Kidney glomerular epithelial cell (primary cell): Measurements from ENCODE around the gene GDF2.

Experiments
- DNase-seq: peaks from one replicate; lab custom pipeline; 2025; lab: John Stamatoyannopoulos, UW

The GDF2 gene

DNA sequence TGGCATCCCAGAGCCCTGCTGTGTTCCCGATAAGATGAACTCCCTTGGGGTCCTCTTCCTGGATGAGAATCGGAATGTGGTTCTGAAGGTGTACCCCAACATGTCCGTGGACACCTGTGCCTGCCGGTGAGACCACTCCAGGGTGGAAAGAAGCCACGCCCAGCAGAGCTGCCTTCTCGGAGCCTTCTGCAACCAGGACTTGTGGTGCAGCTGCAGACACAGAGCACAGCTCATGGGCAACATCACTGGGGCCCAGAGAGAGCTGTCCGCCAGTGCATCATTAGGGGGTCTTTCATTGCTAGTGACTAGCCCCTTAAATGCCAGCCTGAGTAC, 9.6 kb upstream of the GDF2 start:
- no peak for DNase-seq

- DNase-seq = no peak
These were observed 7.8 kb upstream of the GDF2 start for GRCh38 chr10:47314416-47314970.

DNA sequence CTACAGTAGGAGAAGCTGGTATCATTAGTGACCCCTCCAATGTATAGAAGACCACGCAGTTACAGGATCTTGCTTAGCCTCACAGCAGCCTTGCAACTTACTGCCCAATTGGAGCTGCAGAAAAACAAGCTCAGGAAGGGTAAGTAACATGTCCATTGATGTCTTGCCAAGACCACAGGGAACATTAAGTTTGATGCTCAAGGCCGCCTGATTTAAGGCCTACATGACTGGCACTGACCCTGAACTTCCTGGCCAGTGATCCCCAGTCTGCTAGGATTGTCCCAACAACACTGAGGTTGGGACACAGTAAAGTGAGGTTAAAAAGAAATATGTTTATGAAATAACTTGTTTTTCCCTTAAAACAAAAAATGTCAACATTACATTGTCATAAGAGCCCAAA, 6.8 kb upstream of the GDF2 start:
- DNase-seq = no peak

DNA sequence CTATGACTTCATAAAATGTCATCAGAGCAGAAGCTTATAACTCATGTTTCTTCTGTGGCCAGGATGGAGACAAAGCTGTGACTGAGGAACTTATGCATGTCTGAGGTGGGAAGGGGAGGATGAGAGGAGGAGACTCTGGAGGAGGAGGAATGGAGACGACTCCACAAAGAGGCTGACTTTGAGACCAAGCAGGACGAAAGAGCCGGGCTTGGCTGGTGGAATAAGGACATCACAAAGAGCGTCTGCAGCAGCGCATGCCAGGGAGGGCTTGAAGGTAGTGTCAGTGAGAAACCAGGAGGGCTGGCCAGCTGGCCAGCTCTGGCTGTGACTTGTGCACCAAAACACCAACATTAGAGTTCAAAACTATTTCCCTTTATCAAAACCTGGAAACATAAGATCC, 6.1 kb upstream of the GDF2 start:
- no peak for DNase-seq

- DNase-seq = no peak
These were observed 5.0 kb upstream of the GDF2 start for GRCh38 chr10:47317251-47317650.

- no peak for DNase-seq
These were observed 3.5 kb upstream of the GDF2 start for GRCh38 chr10:47318706-47319105.

GRCh38 chr10:47319784-47320183, 2.5 kb upstream of the GDF2 start:
- no peak for DNase-seq

GRCh38 chr10:47320812-47321211, 1.4 kb upstream of the GDF2 start:
- DNase-seq = no peak

- no peak for DNase-seq
These were observed 596 bp upstream of the GDF2 start for GRCh38 chr10:47321521-47322195.

DNA sequence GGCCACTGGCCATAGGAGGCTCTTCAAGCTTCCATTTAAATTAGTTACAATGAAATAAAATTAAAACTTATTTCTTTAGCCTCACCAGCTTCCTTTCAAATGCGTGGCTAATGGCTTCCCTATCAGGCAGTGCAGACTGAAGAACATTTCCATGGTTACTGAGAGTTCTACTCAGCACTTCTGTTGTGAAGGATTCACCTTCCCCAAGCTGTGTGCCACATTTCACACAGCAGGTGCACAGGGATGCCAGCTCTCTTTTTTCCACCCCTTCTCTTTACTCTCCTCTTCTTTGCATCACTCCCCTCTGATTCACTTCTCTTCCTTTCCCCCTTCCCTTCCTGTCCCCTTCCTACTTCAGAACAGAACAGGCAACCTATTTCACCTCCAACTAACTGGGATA, 833 bp downstream of the GDF2 start:
- no peak for DNase-seq

DNA sequence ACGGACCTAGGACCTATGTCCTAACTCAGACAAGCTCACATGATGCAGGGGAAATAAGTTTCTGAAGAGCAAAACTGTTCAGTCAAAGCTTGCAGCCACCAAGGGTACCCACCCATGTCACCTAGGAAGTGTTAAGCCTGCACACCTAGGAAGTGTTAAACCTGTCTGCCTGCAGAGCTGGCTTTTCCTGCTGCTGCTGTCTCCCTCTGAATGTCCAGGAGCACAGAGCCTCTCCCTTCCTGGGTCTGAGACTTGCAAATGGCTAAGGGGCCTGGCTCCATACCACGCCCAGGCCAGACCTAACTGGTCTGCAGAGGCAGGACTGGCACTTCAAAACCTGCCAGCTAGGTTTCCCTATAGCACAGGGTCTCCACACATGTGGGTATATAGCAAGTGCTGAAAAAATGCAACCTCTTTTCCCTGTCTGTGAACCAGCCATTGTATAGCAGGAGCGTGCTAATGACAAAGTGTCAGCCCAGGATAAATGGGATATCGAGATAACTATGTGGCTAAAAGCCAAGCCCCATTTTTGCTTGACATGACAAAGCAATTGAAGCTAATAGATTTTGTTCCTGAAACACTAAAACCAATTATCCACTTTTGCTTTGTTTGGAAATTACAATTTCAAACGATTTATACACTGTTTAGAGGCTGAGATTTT, 1.5 kb downstream of the GDF2 start:
- no peak for DNase-seq

DNA sequence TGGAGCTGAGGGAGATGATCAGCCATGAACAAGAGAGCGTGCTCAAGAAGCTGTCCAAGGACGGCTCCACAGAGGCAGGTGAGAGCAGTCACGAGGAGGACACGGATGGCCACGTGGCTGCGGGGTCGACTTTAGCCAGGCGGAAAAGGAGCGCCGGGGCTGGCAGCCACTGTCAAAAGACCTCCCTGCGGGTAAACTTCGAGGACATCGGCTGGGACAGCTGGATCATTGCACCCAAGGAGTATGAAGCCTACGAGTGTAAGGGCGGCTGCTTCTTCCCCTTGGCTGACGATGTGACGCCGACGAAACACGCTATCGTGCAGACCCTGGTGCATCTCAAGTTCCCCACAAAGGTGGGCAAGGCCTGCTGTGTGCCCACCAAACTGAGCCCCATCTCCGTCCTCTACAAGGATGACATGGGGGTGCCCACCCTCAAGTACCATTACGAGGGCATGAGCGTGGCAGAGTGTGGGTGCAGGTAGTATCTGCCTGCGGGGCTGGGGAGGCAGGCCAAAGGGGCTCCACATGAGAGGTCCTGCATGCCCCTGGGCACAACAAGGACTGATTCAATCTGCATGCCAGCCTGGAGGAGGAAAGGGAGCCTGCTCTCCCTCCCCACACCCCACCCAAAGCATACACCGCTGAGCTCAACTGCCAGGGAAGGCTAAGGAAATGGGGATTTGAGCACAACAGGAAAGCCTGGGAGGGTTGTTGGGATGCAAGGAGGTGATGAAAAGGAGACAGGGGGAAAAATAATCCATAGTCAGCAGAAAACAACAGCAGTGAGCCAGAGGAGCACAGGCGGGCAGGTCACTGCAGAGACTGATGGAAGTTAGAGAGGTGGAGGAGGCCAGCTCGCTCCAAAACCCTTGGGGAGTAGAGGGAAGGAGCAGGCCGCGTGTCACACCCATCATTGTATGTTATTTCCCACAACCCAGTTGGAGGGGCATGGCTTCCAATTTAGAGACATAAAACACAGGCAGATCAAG, 3.3 kb downstream of the GDF2 start:
- no peak for DNase-seq

- DNase-seq = no peak
These were observed 4.2 kb downstream of the GDF2 start for GRCh38 chr10:47326306-47326926.

DNA sequence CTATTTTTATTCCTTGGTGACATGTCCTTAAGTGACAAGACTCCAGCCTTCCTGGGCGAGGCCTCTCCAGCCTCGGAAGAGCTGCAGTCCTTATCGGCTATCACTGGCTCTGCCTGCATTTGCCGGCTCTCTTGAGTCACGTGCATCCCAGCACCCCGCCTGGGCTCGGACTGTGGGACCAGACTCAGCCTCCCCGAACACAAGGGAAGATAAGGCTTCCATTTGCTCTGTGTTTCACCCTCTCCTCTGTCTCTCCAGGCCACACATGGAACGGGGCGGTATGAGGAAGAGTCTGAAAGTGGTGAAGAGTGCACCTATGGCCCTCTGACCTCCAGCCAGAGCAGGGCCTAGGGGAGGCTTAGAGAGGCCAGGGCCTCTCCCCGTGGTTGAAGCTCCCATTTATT, 4.7 kb downstream of the GDF2 start:
- DNase-seq = no peak

- DNase-seq = no peak
These were observed 7.6 kb downstream of the GDF2 start for GRCh38 chr10:47329855-47330254.

DNA sequence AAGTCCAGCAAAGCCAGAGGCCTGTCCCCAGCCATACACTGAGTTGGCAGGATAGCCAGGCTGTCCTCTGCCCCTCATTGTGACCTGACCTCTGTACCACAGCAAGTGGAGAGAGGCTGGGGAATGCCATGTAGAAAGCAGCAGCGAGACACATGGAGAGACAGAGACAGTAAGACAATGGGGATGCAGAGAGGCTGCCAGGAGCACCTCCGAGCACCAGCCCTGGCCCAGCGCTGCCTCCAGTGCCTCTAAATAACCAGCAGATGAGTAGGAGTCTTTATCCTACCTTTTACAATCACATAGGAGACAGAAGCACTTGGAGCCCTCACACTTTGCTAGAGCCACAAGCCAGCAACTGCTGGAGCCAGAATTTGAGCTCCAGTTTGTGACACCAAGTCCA, 8.1 kb downstream of the GDF2 start:
- no peak for DNase-seq

DNA sequence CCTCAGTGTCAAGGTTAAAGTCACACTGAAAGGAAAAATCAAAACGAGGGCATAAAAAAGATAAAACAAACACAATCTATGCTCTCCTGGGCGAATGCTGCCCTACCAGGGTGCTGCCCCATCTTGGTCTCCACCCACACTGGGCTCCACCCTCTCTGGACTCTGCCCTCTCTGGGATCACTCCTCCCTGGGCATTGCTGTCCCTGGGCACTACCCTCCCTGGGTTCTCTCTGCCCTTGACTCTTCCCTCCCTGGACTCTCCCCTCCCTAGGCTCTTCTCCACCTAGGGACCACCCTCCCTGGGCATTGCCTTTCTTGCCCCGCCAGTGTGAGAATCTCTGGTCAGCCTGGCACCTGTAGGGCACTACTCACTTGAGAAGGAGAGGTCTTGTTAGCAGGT, 8.6 kb downstream of the GDF2 start:
- DNase-seq = no peak

DNA sequence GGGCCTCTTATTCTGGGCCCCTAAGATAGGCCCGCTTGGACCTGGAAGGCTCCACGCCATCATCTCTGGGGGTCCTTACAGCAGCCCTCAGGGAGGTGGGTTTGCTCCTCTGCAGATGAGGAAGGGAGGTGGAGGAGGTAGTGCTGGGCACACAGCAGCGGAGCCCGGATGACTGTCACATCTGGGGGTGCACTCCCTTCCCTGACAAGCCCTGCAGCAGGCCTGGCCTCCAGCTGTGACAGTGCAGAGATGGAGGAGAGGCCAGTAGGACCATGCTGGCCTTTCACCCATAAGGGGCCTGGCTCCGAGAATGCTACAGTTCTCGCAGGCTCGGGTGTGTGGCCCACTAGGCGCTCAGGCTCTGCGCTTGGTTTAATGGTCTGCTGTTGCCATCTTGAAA, 9.2 kb downstream of the GDF2 start:
- no peak for DNase-seq

GRCh38 chr10:47331954-47332353, 9.7 kb downstream of the GDF2 start:
- no peak for DNase-seq

DNA sequence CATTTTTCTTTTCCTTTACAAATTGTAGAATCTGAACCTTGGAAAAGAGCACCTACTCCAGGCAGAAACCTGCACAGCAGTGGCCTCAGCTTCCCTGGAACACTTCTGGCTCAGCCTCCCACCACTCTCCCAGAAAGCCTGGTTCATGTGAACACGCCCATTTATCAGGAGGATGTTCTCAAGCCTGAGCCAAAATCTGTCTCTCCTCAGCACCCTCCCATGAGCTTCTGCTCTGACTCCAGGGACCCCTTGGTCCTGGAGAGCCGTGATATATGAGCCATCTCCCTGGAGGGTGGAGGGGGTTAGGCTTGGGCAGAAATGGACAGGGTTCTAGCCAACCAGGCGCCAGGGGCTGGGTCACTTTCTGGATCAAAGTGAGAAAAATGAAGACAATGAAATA, 10.1 kb downstream of the GDF2 start:
- no peak for DNase-seq

DNA sequence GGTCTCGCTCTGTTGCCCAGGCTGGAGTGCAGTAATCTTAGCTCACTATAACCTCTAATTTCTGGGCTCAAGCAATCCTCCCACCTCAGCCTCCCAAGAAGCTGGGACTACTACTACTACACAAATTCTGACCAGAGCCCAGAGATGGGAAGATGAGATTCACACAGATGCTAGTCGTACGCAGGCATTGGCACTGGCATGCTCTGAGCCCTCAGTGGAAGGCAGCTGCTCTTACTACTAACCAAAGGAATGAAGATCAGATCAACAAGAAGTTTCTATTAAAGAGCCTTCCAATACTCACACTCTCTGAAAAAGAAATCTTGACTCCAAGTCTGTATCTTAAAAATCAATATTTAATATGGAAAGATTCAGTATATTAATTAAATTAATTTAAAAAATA, 10.7 kb downstream of the GDF2 start:
- DNase-seq = no peak

DNA sequence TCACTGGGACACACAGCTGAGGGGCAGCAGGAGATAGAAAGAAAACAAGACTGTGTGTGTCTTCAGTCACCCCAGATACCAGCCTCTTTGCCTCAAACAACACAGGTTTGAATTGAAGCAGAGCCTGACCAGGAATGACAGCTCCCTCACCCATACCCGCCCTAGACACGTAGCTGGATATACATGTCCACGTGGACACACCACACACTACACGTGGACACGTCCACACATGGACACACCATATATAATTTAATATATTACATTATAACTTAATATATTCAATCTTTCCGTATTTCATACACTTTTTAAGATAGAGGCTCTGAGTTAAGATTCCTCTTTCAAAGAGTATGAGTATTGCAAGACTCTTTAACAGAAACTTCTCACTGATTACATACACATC, 11.3 kb downstream of the GDF2 start:
- no peak for DNase-seq
